Activated CD8-positive, alpha-beta memory T cell treated with anti-CD3 and anti-CD28 coated beads, Interleukin-2, amount 50 U/mL, for 1 hour (primary cell): Measurements from ENCODE around the gene UHRF1.
"Not testable (repeated sequence)": the region's sequence is repeated elsewhere in the genome, so short reads cannot be mapped to it uniquely, and the experiment has no call there.

ENCODE experiments used
- DNase-seq: peaks from one replicate; pipeline ENCODE4 v3.0.0-alpha.2; 2020; ENCODE audit errors: extremely low read depth

The UHRF1 gene

DNA sequence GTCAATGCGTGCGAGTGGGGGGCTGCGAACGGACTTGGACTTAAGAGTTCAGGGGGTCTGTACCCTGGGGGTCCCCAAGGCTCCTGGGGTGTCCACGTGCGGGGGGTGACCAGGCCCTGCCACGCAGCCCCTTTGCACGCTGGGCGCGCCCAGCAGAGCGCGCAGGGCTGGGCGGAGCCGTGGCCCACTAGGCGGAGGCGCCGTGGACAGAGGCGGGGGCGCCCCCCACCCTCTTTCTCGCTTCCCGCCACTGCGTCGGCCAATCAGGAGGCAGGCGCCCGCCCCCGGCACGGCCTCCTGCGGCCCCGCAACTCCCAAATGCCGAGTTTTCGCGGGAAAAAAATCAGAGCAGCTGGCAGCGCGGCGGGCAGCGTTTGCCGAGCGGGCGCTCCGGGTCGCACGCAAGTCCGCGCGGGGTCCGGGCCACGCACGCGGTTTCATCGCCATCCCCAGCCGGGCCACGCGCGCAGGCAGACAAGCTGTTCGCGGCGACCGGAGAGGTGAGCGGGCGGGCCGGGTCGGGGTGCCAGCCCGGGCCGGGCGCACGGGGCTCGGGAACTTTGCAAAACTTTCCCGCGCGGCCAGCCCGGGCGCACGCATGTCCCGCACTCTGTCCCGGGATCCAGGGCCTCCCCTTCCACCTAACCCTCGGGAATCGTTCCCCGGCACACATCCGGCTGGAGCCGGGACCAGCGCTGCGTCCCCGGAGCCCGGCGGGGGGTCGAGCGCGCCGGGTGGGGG lies at the start of gene UHRF1:
UHRF1 (plus strand) TSS at position 346 of the 741 bp plus-strand sequence. CDS start 1,385 bp downstream, outside the sequence.
- DNase-seq, result no peak

- DNase-seq, result no peak
Measured at GRCh38 chr19:4859697-4860096, 49.6 kb upstream of the UHRF1 start.

DNA sequence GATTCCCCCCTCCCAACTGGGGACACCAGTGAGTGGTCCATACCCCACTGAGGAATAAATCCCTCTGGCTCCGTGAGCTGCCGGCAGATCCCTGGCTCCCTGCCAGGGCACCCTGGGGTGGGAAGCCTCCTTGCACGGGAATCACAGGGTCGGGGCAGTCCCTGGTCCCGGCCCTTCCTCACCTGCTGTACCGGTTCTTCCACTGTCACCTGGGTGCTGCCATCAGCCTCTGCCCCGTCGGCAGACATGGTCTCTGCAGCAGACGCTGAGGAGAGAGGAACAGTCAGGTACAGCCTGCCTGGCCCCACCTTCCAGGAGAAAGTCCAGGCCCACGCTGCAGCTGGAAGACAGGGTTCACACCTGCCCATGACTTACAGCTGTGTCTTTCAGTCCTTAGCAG lies 48.2 kb upstream of the UHRF1 start:
- no peak for DNase-seq

DNA sequence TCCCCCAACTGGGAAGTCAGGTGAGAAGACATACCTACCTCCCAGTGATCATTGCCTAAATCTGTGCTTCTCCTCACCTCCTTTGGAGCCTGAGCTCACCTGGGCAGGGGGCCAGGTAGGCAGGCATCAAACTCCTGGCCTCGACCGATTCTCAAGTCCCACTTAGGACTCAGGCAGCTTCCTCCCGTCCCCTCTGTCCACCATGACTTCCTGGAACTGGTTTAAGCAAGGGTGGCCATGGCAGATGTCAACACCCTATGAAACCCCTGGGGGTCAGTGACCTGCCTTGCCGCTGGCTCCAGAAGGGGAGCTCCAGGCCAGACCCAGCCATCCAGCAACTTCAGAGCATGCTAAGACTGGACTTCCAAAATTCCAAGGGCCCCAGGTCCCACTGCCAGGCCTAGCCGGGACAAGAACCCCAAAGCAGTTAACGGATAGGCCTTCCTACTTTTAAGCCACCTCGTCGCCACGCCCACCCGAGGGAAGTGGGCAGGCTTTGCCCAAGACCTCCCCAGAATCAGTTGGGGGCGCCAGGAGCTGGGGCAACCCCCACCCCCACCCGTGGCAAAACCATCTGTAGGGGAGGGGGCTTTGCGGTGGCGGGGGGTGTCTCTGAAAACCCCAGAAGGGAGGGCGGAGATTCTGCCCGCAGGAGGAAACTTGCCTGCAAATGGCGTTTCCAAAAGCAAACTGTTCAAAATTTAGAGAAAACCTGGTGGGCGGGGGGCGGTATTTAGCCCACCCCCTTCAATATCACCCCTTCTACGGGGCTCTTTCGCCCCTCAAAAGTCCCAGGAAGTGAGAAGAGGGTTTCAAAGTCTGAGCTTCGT lies 42.5 kb upstream of the UHRF1 start:
- DNase-seq, result no peak

- peak; percentile 63 for DNase-seq
Measured at GRCh38 chr19:4867534-4868285, 41.6 kb upstream of the UHRF1 start, which contains the start of gene PLIN3. Gene PLIN3, minus strand, starts transcription at chr19:4867667. Its CDS starts 6,273 bp downstream, at chr19:4861394.

GRCh38 chr19:4868286-4868834 lies 40.9 kb upstream of the UHRF1 start:
- no peak for DNase-seq

DNA sequence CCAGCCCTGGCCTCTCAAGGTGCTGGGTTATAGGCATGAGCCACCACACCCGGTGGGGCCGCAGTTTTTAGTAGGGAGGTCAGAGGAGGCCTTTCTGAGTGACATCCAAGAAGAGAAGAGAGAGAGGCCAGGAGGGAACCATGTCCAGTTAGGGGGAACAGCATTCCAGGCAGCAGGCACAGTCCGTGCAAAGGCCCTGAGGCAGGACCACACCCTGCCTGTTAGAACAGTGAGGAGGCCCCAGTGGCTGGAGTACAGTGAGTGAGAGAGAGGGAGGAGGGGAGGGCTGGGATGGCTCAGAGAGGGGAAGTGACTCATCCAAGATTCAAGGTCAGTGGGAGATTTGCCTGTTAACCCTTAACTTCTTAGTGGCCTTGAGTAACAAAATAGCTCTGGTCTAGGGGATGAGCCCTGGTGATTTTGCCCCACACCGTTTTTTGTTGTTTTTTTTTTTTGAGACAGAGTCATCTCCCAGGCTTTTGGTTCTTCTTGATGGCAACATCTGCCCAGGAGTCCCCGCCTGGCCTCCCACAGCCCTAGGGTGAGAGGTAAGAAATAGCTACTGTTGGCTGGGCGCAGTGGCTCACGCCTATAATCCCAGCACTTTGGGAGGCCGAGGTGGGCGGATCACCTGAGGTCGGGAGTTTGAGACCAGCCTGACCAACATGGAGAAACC lies 39.1 kb upstream of the UHRF1 start:
- no peak for DNase-seq

GRCh38 chr19:4871711-4872110 lies 37.6 kb upstream of the UHRF1 start:
- no peak for DNase-seq

DNA sequence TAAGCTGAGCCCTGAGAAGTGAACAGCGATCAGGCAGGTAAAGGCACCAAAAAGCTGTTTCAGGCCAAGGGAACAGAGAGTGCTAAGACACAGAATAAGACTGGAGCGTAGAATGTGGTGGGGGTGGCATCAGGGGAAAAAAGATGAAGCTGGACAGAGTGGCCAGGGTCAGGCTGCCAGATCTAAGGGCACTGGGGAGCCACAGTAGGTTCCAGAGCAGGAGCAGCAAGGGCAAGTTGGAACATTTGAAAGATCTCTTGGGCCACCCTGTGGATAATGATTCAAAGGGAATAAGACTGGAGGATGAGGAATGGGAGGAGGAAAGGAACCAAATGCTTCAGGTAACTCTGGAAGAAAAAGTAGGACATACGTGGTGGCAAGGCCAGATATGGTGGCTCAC lies 35.4 kb upstream of the UHRF1 start:
- no peak for DNase-seq

DNA sequence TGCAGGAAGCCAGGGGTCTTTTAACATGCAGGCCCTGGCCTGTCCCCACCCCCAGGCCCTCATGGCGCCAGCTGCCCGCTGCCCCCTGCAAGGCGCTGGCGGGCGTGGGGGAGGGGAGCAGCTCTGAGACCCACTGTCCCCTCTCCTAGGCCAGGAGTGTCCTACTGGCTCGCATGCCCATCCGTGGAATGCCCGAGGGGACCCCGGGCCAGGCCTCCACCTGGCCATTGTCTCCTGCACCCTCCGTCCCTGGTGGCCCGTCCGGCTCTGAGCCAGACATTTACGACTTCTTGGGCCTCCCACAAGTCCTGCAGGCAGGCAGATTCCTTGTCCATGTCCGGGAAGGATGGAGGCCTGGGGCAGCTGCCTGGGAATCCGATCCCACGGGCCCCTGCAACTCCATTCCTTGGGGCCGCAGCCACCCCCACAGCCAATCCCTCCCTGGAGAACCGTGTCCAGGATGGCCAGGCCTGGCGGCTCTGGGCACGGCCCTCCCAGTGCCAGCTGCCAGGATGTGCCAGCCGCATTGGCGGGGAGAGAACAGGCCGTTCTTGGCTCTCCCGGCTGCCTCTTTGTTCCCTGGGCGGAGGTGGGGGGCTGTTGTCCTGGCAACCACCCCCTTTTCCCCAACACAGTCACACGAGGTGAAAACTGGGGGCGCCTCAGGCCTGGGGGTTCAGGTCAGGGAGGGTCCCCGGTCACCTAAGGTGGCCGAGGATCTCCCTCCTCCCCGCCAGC lies 31.4 kb upstream of the UHRF1 start:
- no peak for DNase-seq

DNA sequence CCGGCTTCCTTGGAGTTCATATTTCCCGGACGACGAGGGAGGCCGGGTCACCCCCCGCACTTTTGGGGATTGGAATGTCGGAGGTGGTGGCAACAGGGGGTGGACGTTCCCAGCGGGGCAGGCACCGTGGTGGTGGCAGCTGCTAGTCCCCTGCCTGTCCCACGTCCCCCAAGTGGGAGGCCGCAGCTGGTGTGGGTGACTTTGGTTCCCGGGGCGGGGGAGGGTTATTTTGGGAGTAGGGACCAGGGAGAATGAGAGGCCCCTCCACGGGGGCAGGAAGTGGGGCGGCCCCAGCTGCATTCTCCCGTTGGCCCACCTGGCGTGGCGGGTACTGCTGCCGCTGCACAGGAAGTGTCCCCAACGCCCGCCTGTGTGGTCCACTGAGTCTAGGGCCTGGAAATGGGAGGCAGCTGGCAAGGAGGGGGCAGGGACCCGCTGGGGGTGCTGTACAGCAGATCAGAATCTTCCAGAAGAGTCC lies 30.8 kb upstream of the UHRF1 start:
- no peak for DNase-seq

DNA sequence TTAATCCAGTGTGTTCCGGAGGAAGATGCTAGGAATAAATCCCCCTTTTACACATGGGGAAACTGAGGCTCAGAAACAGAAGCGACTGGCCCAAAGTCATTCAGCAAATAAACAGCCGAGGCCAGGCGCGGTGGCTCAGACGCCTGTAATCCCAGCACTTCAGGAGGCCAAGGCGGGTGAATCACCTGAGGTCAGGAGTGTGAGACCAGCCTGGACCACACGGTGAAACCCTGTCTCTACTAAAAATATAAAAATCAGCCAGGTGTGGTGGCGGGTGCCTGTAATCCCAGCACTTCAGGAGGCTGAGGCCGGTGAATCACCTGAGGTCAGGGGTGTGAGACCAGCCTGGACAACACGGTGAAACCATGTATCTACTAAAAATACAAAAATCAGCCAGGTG lies 30.3 kb upstream of the UHRF1 start:
- no peak for DNase-seq

DNA sequence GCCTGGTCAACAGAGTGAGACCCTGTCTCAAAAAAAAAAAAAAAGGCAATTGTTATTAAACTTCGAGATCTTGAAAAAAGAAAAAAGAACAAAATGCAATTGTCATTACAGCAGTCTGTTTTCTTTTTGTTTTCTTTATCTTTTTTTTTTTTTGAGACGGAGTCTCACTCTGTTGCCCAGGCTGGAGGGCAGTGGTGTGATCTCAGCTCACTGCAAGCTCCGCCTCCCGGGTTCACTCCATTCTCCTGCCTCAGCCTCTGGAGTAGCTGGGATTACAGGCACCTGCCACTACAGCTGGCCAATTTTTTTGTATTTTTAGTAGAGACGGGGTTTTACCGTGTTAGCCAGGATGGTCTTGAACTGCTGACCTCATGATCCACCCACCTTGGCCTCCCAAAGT lies 26.4 kb upstream of the UHRF1 start:
- DNase-seq, result not testable (repeated sequence)

- DNase-seq, result not testable (repeated sequence)
Measured at GRCh38 chr19:4884993-4885392, 24.3 kb upstream of the UHRF1 start.

DNA sequence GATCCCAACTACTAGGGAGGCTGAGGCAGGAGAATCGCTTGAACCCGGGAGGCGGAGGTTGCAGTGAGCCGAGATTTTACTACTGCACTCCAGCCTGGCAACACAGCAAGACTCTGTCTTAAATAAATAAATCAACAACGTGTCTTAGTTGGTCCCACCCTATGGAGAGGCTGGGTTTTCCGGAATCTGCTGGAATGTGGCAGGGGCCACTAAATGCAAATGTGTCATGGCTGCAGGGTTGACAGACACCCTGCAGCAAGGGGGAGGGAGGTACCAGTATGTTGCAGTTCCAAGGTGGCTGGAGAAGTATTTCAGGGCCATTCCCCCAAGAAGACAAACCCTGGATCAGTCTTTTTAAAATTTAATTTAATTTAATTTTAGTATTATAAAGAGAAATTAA lies 21.5 kb upstream of the UHRF1 start:
- DNase-seq, result not testable (repeated sequence)

GRCh38 chr19:4889034-4889815 lies 20.1 kb upstream of the UHRF1 start:
- no peak for DNase-seq

GRCh38 chr19:4891066-4891465 lies 18.2 kb upstream of the UHRF1 start:
- no peak for DNase-seq

DNA sequence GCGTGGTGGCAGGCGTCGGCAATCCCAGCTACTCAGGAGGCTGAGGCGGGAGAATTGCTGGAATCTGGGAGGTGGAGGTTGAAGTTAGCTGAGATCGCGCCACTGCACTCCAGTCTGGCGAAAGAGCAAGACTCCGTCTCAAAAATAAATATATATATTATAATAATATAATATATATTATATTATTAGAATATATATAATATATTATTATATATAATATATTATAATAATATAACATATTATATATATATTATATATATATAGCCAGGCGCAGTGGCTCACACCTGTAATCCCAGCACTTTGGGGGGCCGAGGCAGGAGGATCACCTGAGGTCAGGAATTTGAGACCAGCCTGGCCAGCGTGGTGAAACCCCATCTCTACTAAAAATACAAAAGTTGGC lies 16.3 kb upstream of the UHRF1 start:
- not testable (repeated sequence) for DNase-seq

GRCh38 chr19:4896372-4896771 lies 12.9 kb upstream of the UHRF1 start:
- no peak for DNase-seq

DNA sequence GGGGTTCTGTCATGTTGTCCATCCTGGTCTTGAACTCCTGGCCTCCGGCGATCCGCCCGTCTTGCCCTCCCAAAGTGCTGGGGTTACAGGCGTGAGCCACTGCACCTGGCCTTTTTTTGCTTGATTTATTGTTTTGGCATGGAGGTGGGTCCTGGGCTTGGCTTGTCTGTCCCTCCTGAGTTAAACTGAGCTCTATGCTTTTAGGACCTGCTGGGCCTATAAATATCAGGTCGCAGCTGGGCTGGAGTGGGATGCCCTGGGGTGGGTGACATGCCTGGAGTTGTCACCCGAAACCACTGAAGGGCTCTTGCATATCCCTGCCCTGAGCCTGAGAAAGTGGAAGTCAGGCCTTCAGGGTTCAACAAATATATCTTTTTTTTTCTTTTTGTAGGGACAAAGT lies 12.2 kb upstream of the UHRF1 start:
- no peak for DNase-seq
